Measurements from ENCODE around the gene KIF1B. TPM values are rescaled to one million over a fixed set of nuclear protein-coding genes. Genes with fewer than 3 reads are reported as not detected.
A peak's percentile ranks its signal among the peaks of the same experiment; 100 is the strongest.

Gene KIF1B
- total RNA-seq, 1 experiment from 2014 or later, result 70.1 TPM

DNA sequence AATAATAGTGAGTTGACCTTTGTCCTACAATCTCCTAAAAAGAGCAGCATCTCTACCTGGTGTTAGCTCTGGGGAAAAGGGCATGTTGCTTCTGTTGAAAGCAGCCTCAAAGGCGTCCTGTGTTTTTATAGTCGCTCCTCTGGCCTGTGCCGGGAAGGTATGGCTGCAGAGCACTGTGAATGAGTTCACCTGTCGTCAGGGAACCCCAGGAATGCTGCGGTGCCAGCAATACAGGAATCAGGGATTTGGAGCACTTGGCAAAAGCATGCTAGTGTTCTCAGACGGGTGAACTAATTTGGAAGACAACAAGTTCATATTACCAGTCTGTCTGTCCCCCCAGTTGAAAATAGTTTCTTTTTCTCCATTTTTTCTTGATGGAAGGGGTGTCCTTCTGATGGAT lies 128.2 kb downstream of the KIF1B start:
- Mint-ChIP-seq H3K36me3 (peaks cover 73% of the 10 kb centered on the region), H3K4me3 (no peak overlapping the region), H3K9me3 (no peaks in the 10 kb centered on the region), H3K27ac (peak overlapping the region; percentile 70), H3K27me3 (ENCODE audit: low read depth) (no peaks in the 10 kb centered on the region), H3K4me1 (peaks cover 16% of the 10 kb centered on the region)
- no peak for TF ChIP-seq ZMAT4 (CRISPR knock-in tag; IDR thresholded peaks at IDR 0.05)
- no peak for TF ChIP-seq SP1 (CRISPR knock-in tag; conservative IDR thresholded peaks at IDR 0.05)
- TF ChIP-seq, protein P1, sequence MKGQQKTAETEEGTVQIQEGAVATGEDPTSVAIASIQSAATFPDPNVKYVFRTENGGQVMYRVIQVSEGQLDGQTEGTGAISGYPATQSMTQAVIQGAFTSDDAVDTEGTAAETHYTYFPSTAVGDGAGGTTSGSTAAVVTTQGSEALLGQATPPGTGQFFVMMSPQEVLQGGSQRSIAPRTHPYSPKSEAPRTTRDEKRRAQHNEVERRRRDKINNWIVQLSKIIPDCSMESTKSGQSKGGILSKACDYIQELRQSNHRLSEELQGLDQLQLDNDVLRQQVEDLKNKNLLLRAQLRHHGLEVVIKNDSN (CRISPR knock-in tag; IDR thresholded peaks at IDR 0.05), result no peak
- no peak for TF ChIP-seq ZNF396 (CRISPR knock-in tag; IDR thresholded peaks at IDR 0.05; ENCODE audit: borderline replicate concordance)
- no peak for TF ChIP-seq ZNF219 (CRISPR knock-in tag; IDR thresholded peaks at IDR 0.05; ENCODE audit: borderline replicate concordance)
- no peak for TF ChIP-seq ZNF425 (CRISPR knock-in tag; conservative IDR thresholded peaks at IDR 0.05)
- no peak for TF ChIP-seq USF2 (CRISPR knock-in tag; IDR thresholded peaks at IDR 0.05)
- no peak for TF ChIP-seq ESRRA (CRISPR knock-in tag; IDR thresholded peaks at IDR 0.05; ENCODE audit: borderline replicate concordance)
- no peak for TF ChIP-seq MXD4 (CRISPR knock-in tag; IDR thresholded peaks at IDR 0.05; ENCODE audit: borderline replicate concordance)
- no peak for TF ChIP-seq CREB1 (CRISPR knock-in tag; IDR thresholded peaks at IDR 0.05)
- TF ChIP-seq HMGA2 (CRISPR knock-in tag; IDR thresholded peaks at IDR 0.05), result no peak
- TF ChIP-seq NFYB (CRISPR knock-in tag; conservative IDR thresholded peaks at IDR 0.05; ENCODE audit: low read depth), result no peak
- POLR2A ChIA-PET, result interaction anchor here (1.2 kb wide), 1 partner anchor 129 kb away, joined by 5 read pairs; the partner anchor contains the start of gene KIF1B
- CTCF ChIA-PET, result interaction anchor here (0.6 to 2.8 kb wide), 17 partner anchors 9 to 617 kb away, joined by 3 to 17 read pairs (median 3); partner anchors contain the start of gene KIF1B
- DNase-seq (ENCODE audit: low spot score) (no peak), ATAC-seq (no peak)

DNA sequence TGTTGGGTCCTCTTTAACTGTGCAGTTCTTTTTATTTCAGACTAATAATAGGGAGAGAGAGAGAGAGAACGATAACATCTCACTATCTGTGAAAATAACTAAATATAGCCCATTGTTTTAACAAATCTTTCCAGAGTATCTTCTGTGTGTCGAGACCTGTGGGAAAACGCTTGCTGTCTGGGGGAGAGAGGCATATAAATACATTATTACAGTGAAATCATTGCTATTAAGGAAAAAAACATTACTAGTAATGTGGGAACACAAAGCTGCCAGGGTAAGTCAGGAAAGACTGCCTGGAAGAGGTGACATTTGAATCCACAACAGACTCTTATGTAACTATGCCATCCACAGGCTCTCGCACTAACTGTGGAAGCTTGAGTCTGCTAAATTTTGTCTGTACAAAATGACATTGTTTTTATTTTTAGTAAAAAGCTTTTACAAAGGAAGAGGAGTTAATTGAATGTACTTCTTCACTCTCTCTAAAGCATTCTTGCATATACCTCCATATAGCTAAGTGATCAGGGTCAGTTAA lies 128.7 kb downstream of the KIF1B start:
- ChIA-PET POLR2A (interaction anchor here (1.2 kb wide), 1 partner anchor 129 kb away, joined by 5 read pairs; the partner anchor contains the start of gene KIF1B), CTCF (interaction anchor here (0.9 to 2.8 kb wide), 5 partner anchors 8 to 129 kb away, joined by 3 to 17 read pairs (median 4); partner anchors contain the start of gene KIF1B)
- no peak for ATAC-seq
- DNase-seq (ENCODE audit: low spot score), result no peak
- H3K36me3 Mint-ChIP-seq, result peaks cover 74% of the 10 kb centered on the region
- no peak overlapping the region for H3K4me3 Mint-ChIP-seq
- no peaks in the 10 kb centered on the region for H3K9me3 Mint-ChIP-seq
- H3K27ac Mint-ChIP-seq, result peak overlapping the region; percentile 43
- TF ChIP-seq USF2 (CRISPR knock-in tag; IDR thresholded peaks at IDR 0.05), result no peak
- TF ChIP-seq ERG (CRISPR knock-in tag; IDR thresholded peaks at IDR 0.05), result no peak
- TF ChIP-seq PRRX2 (CRISPR knock-in tag; IDR thresholded peaks at IDR 0.05), result no peak
- no peak for TF ChIP-seq FOXP4 (CRISPR knock-in tag; IDR thresholded peaks at IDR 0.05)
- H3K4me1 Mint-ChIP-seq, result peaks cover 18% of the 10 kb centered on the region
- no peaks in the 10 kb centered on the region for H3K27me3 Mint-ChIP-seq (ENCODE audit: low read depth)
